Measurements from ENCODE around the gene SERINC3. TPM values are rescaled to one million over a fixed set of nuclear protein-coding genes. Genes with fewer than 3 reads are reported as not detected.
A peak's percentile ranks its signal among the peaks of the same experiment; 100 is the strongest.

SERINC3 gene
- total RNA-seq, 1 donor = 136 TPM

DNA sequence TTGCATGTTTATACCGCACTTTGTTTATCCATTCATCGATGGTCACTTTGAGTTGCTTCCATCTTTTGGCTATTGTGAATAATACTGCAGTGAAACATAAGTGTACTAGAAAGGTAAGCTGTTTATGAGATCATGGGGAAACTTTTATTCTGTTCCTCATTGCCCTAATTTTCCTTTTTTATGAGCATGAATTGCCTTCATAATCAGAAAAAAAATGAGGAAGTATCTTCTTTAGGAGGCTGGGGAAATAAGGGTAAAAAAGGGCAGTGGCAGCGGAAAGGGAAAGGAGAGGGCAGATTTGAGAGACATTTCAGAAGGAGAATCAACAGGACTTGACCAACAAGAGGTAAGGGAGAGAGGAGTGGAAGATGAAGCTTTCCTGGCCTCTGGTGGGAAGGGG lies 14.3 kb upstream of the SERINC3 start:
- TF ChIP-seq, protein P1, sequence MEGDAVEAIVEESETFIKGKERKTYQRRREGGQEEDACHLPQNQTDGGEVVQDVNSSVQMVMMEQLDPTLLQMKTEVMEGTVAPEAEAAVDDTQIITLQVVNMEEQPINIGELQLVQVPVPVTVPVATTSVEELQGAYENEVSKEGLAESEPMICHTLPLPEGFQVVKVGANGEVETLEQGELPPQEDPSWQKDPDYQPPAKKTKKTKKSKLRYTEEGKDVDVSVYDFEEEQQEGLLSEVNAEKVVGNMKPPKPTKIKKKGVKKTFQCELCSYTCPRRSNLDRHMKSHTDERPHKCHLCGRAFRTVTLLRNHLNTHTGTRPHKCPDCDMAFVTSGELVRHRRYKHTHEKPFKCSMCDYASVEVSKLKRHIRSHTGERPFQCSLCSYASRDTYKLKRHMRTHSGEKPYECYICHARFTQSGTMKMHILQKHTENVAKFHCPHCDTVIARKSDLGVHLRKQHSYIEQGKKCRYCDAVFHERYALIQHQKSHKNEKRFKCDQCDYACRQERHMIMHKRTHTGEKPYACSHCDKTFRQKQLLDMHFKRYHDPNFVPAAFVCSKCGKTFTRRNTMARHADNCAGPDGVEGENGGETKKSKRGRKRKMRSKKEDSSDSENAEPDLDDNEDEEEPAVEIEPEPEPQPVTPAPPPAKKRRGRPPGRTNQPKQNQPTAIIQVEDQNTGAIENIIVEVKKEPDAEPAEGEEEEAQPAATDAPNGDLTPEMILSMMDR (IDR thresholded peaks at IDR 0.05; ENCODE audit: insufficient read depth, low read depth, low read length) = no peak
- DNase-seq (ENCODE audit: low read depth) = no peak
- no peak overlapping the region for H3K4me3 ChIP-seq (ENCODE audit: low read depth, low read length)

DNA sequence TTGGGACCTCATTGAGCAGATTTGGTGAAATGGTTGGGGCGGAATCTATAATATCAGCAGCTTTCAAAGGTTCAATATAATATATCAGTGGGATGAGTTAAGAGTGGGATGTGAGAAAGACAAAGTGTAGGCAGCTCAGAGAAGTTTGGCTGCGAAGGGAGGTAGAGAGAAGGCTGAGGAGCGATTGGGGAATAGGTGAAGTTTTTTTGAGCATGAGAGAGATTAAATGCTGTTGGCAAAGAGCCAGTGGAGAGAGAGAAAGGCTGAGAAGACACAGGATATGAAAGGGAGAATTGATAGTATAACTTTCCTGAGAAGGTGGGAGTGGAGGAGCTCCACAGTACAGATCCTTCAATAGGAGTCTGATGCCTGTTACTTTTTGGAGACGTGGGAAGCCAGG lies 12.1 kb upstream of the SERINC3 start:
- H3K4me3 ChIP-seq (ENCODE audit: low read depth, low read length) = no peak overlapping the region
- TF ChIP-seq, protein P1 (IDR thresholded peaks at IDR 0.05; ENCODE audit: insufficient read depth, low read depth, low read length) = no peak
- DNase-seq (ENCODE audit: low read depth) = no peak

DNA sequence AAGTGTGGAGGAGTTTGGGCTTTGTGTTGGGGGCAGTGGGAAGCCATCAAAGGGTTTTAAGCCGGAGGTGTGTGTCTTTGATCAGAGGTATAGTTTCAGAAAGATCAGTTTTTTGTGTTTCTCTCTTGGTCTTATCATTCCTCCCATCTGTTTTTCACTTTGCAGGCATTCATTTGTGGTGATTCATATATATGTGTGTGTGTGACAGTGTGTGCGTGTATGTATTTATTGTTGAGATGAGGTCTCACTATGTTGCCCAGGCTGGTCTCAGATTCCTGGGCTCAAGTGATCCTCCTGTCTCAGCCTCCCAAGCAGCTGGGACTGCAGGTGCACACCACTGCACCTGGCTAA lies 11.1 kb upstream of the SERINC3 start:
- peak; percentile 50 for DNase-seq (ENCODE audit: low read depth)
- TF ChIP-seq, protein P1 (IDR thresholded peaks at IDR 0.05; ENCODE audit: insufficient read depth, low read depth, low read length) = no peak
- H3K4me3 ChIP-seq (ENCODE audit: low read depth, low read length) = peak overlapping the region; percentile 79

DNA sequence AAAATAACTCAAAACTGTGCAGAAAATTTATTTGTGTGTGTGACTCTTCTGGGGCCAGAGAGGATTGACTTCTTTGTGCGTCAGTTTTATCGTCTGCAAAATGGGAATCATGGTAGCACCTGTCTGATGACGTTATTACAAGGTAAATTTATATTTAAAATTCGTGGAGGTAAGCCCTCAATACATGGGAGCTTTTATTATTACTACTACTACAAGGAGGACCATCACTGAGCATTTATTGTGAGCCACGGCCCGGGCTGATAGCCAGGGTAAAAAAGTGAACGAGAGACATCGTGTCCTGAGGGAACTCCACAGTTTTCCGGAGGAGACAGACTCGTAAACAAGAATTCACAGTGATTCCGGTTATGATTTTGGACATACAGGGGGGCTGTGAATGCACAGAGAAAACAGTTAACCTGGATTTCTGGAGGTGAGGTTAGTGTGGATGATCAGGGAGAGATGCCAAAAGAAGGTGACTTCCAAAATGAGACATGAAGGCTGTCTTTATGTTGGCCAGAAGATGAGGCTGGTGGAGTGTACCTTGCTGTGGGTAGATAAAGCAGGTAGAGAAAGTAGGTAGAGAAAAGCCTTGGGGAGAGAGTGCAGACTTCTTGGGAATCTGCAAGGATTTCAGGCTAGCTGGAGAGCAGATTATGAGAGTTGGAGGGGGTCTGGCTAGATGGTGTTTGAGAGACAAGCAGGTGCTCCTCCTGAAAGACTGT lies 10.6 kb upstream of the SERINC3 start:
- TF ChIP-seq, protein P1 (IDR thresholded peaks at IDR 0.05; ENCODE audit: insufficient read depth, low read depth, low read length) = no peak
- peak overlapping the region; percentile 79 for H3K4me3 ChIP-seq (ENCODE audit: low read depth, low read length)
- DNase-seq (ENCODE audit: low read depth) = no peak

DNA sequence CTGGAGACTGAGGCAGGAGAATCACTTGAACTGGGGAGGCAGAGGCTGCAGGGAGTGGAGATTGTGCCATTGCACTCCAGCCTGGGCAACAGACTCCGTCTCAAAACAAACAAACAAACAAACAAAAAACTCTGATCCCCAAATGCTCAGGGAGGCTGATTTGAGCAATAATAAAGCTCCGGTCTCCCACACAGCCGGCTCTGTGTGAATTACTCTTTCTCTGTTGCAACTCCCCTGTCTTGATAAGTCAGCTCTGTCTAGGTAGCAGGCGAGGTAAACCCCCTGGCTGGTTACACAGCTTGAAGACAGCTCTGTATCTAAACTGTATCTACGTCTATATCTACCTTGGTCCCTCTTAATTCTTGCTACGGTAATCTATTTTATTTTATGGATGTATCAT lies 6.4 kb upstream of the SERINC3 start:
- H3K4me3 ChIP-seq (ENCODE audit: low read depth, low read length) = no peak overlapping the region
- TF ChIP-seq, protein P1 (IDR thresholded peaks at IDR 0.05; ENCODE audit: insufficient read depth, low read depth, low read length) = no peak
- DNase-seq (ENCODE audit: low read depth) = no peak

DNA sequence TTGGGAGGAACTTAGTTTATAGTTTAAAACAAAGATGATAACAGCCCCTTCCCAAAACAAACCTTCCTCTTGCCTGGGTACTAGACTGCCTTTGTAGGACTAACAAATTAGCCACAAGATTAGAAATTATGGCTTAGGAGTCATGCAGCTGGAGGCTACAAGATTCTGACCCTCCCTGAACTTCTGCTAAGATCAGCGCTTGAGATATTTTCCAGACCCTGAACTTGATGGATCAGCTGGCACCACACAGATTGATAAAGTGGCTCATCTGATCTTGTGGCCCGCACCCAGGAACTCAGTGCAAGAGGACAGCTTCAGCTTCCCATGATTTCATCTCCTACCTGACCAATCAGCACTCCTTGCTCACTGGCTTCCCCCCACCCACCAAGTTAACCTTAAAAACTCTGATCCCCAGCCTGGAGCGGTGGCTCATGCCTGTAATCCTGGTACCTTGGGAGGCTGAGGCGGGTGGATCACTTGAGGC lies 5.9 kb upstream of the SERINC3 start:
- no peak overlapping the region for H3K4me3 ChIP-seq (ENCODE audit: low read depth, low read length)
- DNase-seq (ENCODE audit: low read depth) = peak; percentile 63
- TF ChIP-seq, protein P1 (IDR thresholded peaks at IDR 0.05; ENCODE audit: insufficient read depth, low read depth, low read length) = no peak

DNA sequence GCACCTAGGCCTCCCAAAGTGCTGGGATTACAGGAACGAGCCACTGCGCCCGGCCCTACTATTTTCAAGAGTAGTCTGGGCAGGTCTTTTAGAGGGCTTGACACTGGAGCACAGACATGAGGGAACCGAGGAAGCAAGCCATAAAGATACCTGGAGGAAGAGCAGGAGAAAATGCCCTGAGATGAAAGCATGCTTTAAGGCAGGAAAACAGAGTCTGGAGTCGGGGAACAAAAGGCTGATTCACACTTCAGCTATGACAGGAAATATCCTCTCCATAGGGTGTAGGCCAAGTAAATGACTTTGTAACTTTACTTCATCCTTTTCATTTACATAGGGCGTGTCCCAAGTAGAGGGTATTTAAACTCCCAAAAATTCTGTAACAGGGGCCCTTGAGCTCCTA lies 4.3 kb upstream of the SERINC3 start:
- peak; percentile 27 for DNase-seq (ENCODE audit: low read depth)
- H3K4me3 ChIP-seq (ENCODE audit: low read depth, low read length) = no peak overlapping the region
- TF ChIP-seq, protein P1 (IDR thresholded peaks at IDR 0.05; ENCODE audit: insufficient read depth, low read depth, low read length) = no peak
